Ishikawa (cell line): ENCODE data around the gene COL23A1.

Experiments used
- EP300 ChIP-seq: IDR thresholded peaks from 2 replicates; pipeline ENCODE4 v1.6.1; 2012; ENCODE audit warnings: borderline replicate concordance
- TCF12 ChIP-seq: IDR thresholded peaks from 2 replicates; pipeline ENCODE4 v1.6.1; 2012; ENCODE audit warnings: low read depth

DNA sequence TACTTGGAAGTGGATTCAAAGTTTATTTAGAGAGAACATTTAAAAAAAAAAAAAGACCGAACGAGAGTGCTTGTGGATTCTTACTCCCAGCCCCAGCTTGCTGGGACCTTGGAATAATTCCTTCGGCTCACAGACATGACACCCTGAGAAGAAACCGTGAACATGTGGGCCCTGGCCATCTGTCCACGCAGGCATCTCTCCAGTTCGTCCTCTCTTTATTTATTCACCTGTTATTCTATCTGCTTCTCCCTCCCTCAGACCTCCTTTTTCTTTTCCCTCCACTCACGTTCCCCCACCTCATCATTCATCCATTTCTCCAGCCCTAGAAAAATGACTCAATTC is 263.8 kb downstream of the COL23A1 start:
- no peak for TF ChIP-seq EP300
- no peak for TF ChIP-seq TCF12
